ENCODE data around the gene KDM5B.

Gene KDM5B

GRCh38 chr1:202694314-202694713 is 113.9 kb downstream of the KDM5B start:
- no peak for DNase-seq (ENCODE audit: low read depth)
- no peak overlapping the region for H3K4me3 ChIP-seq (replicated peaks; ENCODE audit: low read depth, low read length)
- TF ChIP-seq, protein P1, sequence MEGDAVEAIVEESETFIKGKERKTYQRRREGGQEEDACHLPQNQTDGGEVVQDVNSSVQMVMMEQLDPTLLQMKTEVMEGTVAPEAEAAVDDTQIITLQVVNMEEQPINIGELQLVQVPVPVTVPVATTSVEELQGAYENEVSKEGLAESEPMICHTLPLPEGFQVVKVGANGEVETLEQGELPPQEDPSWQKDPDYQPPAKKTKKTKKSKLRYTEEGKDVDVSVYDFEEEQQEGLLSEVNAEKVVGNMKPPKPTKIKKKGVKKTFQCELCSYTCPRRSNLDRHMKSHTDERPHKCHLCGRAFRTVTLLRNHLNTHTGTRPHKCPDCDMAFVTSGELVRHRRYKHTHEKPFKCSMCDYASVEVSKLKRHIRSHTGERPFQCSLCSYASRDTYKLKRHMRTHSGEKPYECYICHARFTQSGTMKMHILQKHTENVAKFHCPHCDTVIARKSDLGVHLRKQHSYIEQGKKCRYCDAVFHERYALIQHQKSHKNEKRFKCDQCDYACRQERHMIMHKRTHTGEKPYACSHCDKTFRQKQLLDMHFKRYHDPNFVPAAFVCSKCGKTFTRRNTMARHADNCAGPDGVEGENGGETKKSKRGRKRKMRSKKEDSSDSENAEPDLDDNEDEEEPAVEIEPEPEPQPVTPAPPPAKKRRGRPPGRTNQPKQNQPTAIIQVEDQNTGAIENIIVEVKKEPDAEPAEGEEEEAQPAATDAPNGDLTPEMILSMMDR (IDR thresholded peaks at IDR 0.05; ENCODE audit: low read length, missing control alignments), result no peak

DNA sequence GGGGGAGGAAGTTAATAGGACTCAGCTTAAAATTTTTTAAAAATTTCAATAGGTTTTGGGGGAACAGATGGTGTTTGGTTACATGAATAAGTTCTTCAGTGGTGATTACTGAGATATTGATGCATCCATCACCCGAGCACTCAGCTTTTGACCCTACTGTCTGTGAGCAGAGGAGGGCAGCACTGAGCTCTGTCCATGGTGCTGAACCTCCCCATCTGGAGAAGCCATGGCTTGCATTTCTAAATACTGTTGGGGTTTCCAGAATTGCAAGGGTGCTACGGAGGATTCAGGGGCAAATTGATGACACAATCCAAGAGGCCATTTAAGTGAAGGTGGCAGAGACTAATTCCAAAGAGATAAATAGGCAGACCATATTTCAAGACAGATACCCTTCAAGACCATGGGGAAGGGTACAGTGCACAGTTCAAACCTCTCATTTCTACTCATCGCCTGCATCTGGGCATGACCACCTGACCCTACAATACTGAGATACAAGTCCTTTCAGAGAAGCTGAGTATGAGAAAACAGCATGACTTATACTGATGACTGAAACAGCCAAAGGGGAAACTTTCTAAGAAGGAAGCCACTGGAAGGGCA is 115.2 kb downstream of the KDM5B start:
- TF ChIP-seq, protein P1 (IDR thresholded peaks at IDR 0.05; ENCODE audit: low read length, missing control alignments), result peak; percentile 41
- H3K4me3 ChIP-seq (replicated peaks; ENCODE audit: low read depth, low read length), result no peak overlapping the region
- DNase-seq (ENCODE audit: low read depth), result peak; percentile 80

- DNase-seq (ENCODE audit: low read depth), result no peak
- TF ChIP-seq, protein P1 (IDR thresholded peaks at IDR 0.05; ENCODE audit: low read length, missing control alignments), result no peak
- no peak overlapping the region for H3K4me3 ChIP-seq (replicated peaks; ENCODE audit: low read depth, low read length)
Measured at GRCh38 chr1:202691816-202692215, 116.4 kb downstream of the KDM5B start.

DNA sequence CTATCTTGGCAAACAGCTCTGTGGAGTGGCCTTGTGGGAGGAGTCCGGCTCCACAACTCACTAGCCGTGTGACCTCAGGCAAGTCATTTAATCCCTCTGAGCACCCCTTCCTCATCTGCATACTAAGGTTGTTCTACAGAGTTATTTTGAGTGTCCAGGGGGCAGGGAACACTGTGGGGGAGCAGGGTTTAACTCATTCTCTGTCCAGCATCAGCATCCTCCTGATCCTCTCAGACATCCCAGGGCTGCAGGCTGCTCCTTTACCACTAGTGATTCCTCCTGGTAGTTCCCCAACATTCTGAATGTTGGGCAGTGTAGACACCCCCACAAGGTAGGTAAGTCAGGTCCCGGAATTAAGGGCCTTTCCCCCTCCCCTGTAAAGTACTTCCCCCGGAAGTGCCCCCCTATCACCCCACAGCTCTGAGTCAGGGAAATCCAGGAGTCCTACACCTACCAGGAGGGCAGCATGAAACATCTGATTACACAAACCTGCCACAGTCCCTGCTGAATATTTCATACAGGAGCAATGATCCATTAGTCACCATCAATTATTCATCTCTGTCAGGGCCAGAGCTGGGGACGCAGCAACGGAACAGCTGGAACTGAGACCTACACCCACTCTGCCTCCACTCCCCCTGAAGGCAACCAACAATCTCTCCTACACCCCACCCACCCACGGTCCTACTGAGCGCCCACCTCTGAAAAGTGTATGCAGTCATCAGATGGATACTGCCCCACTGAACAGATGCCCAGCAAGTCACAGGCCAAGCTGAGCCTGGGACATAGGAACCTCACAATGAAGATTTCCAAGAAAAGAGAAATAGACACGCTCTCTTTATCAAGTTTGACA is 118.5 kb downstream of the KDM5B start:
- DNase-seq (ENCODE audit: low read depth), result no peak
- no peak overlapping the region for H3K4me3 ChIP-seq (replicated peaks; ENCODE audit: low read depth, low read length)
- TF ChIP-seq, protein P1 (IDR thresholded peaks at IDR 0.05; ENCODE audit: low read length, missing control alignments), result no peak

DNA sequence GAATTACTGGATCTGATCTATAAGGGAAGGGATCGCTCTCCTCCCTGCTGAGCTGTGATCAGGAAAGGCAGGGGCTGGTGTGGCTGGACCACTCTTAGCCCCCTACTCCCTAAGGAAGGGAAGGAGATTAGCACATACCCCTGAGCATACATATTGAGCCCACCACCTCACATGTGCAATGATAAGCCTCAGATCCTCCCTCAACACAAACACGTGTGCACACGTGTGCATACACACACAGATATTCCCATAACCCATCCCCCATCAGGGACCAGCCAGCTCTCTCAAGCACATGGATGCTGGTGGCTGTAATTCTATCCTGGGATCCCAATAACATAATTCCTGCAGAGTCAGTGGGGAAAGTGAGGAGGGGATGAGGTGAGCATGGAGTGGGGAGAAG is 119.1 kb downstream of the KDM5B start:
- no peak overlapping the region for H3K4me3 ChIP-seq (replicated peaks; ENCODE audit: low read depth, low read length)
- TF ChIP-seq, protein P1 (IDR thresholded peaks at IDR 0.05; ENCODE audit: low read length, missing control alignments), result no peak
- no peak for DNase-seq (ENCODE audit: low read depth)

DNA sequence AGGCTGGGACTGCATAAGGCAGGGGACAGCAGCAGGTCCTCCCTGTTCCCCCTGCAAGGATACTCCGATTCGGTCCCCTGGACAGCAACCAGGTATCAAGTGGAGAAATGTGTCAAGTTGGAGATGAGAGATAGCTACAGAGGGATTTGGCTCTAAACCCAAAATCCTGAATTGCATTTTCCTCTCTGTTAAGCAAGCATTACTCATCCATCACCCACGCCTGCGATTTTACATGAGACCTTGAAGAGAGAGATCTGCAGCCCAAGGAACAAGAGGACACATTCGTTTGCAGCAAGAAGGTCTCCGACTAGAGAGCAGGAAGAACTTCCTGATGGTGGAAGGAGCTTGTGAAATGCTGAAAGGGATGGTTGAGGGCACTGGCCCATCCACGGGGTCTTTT is 119.8 kb downstream of the KDM5B start:
- no peak overlapping the region for H3K4me3 ChIP-seq (replicated peaks; ENCODE audit: low read depth, low read length)
- TF ChIP-seq, protein P1 (IDR thresholded peaks at IDR 0.05; ENCODE audit: low read length, missing control alignments), result no peak
- peak; percentile 6 for DNase-seq (ENCODE audit: low read depth)

Measured in fibroblast of pulmonary artery (primary cell).